Neuronal stem cell (in vitro differentiated cells): Measurements from ENCODE around the gene MAML1. TPM values are rescaled to one million over a fixed set of nuclear protein-coding genes. Genes with fewer than 3 reads are reported as not detected.
"Not testable (repeated sequence)": the region's sequence is repeated elsewhere in the genome, so short reads cannot be mapped to it uniquely, and the experiment has no call there.

Experiments
- DNase-seq: peaks from one replicate; pipeline ENCODE4 v3.0.0-alpha.2; 2013; ENCODE audit warnings: low spot score
- H2AFZ ChIP-seq: one replicate; pipeline ENCODE4 v1.6.1; 2013; ENCODE audit warnings: mild to moderate bottlenecking, low read length, inconsistent platforms
- H2AK5ac ChIP-seq: 2 replicates; pipeline ENCODE4 v1.6.1; 2013; ENCODE audit warnings: low read depth, mild to moderate bottlenecking, inconsistent platforms, low read length, moderate library complexity, mixed read lengths
- H2BK120ac ChIP-seq: 2 replicates; pipeline ENCODE4 v1.6.1; 2013; ENCODE audit warnings: low read depth, mild to moderate bottlenecking, inconsistent platforms, low read length, moderate library complexity, mixed read lengths
- H2BK12ac ChIP-seq: one replicate; pipeline ENCODE4 v1.6.1; 2013; ENCODE audit warnings: low read length, inconsistent platforms
- H2BK15ac ChIP-seq: 2 replicates; pipeline ENCODE4 v1.6.1; 2013; ENCODE audit warnings: mild to moderate bottlenecking, low read length, inconsistent platforms, mixed read lengths
- H2BK5ac ChIP-seq: one replicate; pipeline ENCODE4 v1.6.1; 2013; ENCODE audit warnings: inconsistent platforms, mild to moderate bottlenecking, low read length, moderate library complexity
- H3K14ac ChIP-seq: one replicate; pipeline ENCODE4 v1.6.1; 2013; ENCODE audit warnings: low read length, inconsistent platforms
- H3K18ac ChIP-seq: 2 replicates; pipeline ENCODE4 v1.6.1; 2013; ENCODE audit warnings: low read length, inconsistent platforms
- H3K23ac ChIP-seq: 2 replicates; pipeline ENCODE4 v1.6.1; 2013; ENCODE audit warnings: low read depth, mild to moderate bottlenecking, mixed read lengths, low read length, inconsistent platforms; ENCODE audit not compliant: poor library complexity
- H3K27ac ChIP-seq: replicated peaks from 3 replicates; pipeline ENCODE4 v1.5.1; 2013; ENCODE audit warnings: low read length, inconsistent platforms
- H3K27me3 ChIP-seq, 3 experiments: 2 replicates each; pipeline ENCODE4 v1.6.1; 2013; ENCODE audit warnings: low read length in 3 of 3, mild to moderate bottlenecking in 2 of 3, inconsistent platforms in 1 of 3, low read depth in 1 of 3, mixed read lengths in 1 of 3, moderate library complexity in 1 of 3; ENCODE audit not compliant: control insufficient read depth in 3 of 3, insufficient read depth in 3 of 3
- H3K36me3 ChIP-seq, 2 donors: replicated peaks in 1 of 2; 2 replicates each; pipeline ENCODE4 v1.6.1; 2013; ENCODE audit warnings: low read length in 2 of 2; ENCODE audit not compliant: control insufficient read depth in 2 of 2, insufficient read depth in 2 of 2
- H3K4ac ChIP-seq: 2 replicates; pipeline ENCODE4 v1.6.1; 2013; ENCODE audit warnings: inconsistent platforms, mild to moderate bottlenecking, low read length, moderate library complexity
- H3K4me1 ChIP-seq, 2 donors: 1 replicate in 1 of 2; 2 replicates in 1 of 2; pipeline ENCODE4 v1.6.1; 2013; ENCODE audit warnings: low read length in 2 of 2, low read depth in 1 of 2; ENCODE audit not compliant: control insufficient read depth in 2 of 2, insufficient read depth in 1 of 2
- H3K4me2 ChIP-seq: one replicate; pipeline ENCODE4 v1.6.1; 2013; ENCODE audit warnings: mild to moderate bottlenecking, low read length, inconsistent platforms; ENCODE audit not compliant: insufficient read depth, poor library complexity, severe bottlenecking
- H3K4me3 ChIP-seq, 2 donors: 2 replicates each; pipeline ENCODE4 v1.5.1; 2013; ENCODE audit warnings: low read length in 2 of 2, mild to moderate bottlenecking in 2 of 2, inconsistent platforms in 1 of 2, moderate library complexity in 1 of 2
- H3K79me1 ChIP-seq: one replicate; pipeline ENCODE4 v1.6.1; 2013; ENCODE audit warnings: low read depth, mild to moderate bottlenecking, inconsistent platforms, low read length, moderate library complexity
- H3K9ac ChIP-seq: one replicate; pipeline ENCODE4 v1.6.1; 2013; ENCODE audit warnings: mild to moderate bottlenecking, low read depth, low read length, inconsistent platforms; ENCODE audit not compliant: poor library complexity
- H3K9me3 ChIP-seq, 2 donors: replicated peaks in 1 of 2; 2 replicates each; pipeline versions ENCODE3 to v1.6.1; 2013; ENCODE audit warnings: low read length in 2 of 2, mild to moderate bottlenecking in 2 of 2, inconsistent platforms in 1 of 2, low read depth in 1 of 2, mixed read lengths in 1 of 2, moderate library complexity in 1 of 2; ENCODE audit not compliant: control insufficient read depth in 2 of 2, insufficient read depth in 1 of 2
- H4K8ac ChIP-seq: one replicate; pipeline ENCODE4 v1.6.1; 2013; ENCODE audit warnings: low read depth, mild to moderate bottlenecking, inconsistent platforms, low read length, moderate library complexity
- H4K91ac ChIP-seq: one replicate; pipeline ENCODE4 v1.6.1; 2013; ENCODE audit warnings: low read length, low read depth, mild to moderate bottlenecking, inconsistent platforms; ENCODE audit not compliant: poor library complexity
- WGBS, 2 donors: extraction: QIAGEN DNeasy Blood & Tissue Kit; methylation state at CpG; one replicate each; pipeline ENCODE4 v1.1.7; 2013; ENCODE audit warnings: missing lambda C conversion rate in 2 of 2, mixed read lengths in 1 of 2; ENCODE audit not compliant: insufficient read length in 2 of 2, insufficient replicate concordance in 1 of 2; ENCODE audit errors: extremely low coverage in 2 of 2; 5-methylcytosine and 5-hydroxymethylcytosine counted together
- polyA plus RNA-seq, 2 experiments: library from polyadenylated mRNA; stranded (reverse); fragments of 200-250 nt; gene quantifications; one replicate each; pipeline ENCODE4 v1.2.3, GENCODE V29; 2013

Gene MAML1
- 34.7 TPM for polyA plus RNA-seq (2013, experiment 1 of 2)
- polyA plus RNA-seq (2013, experiment 2 of 2), result 39.1 TPM

GRCh38 chr5:179732412-179732917 lies at the start of gene MAML1:
TSS of gene MAML1 (plus strand) at chr5:179732822. CDS start at chr5:179733113, 291 bp downstream.
- Histone ChIP-seq H3K9me3 (no peaks in the 10 kb centered on the region), H3K9ac (peak within 1 kb of the TSS; percentile 98), H3K4ac (peak within 1 kb of the TSS; percentile 76), H2AK5ac (peak within 1 kb of the TSS; percentile 84), H3K27me3 (no peaks in the 10 kb centered on the region), H3K36me3 (peaks cover 15 to 78% of the 10 kb centered on the region in 2 donors), H3K14ac (peak within 1 kb of the TSS; percentile 82), H3K23ac (peak within 1 kb of the TSS; percentile 98), H3K27ac (peak within 1 kb of the TSS; percentile 70), H3K4me3 (peak within 1 kb of the TSS; percentile 68 to 94), H4K8ac (no peak within 1 kb of the TSS), H3K4me1 (peaks cover 2% of the 10 kb centered on the region in 2 donors), H2BK5ac (peak within 1 kb of the TSS; percentile 94), H3K18ac (peak within 1 kb of the TSS; percentile 99), H3K79me1 (peaks cover 6% of the 10 kb centered on the region), H2AFZ (peak within 1 kb of the TSS; percentile 91), H2BK12ac (peak within 1 kb of the TSS; percentile 73), H3K4me2 (peak within 1 kb of the TSS; percentile 73), H4K91ac (no peak within 1 kb of the TSS), H2BK15ac (peak within 1 kb of the TSS; percentile 81), H2BK120ac (no peak within 1 kb of the TSS)
- WGBS, 2 donors, result no CpG with 5 or more reads among the region's 41 CpGs
- peak; percentile 100 for DNase-seq

GRCh38 chr5:179689212-179689611 lies 43.4 kb upstream of the MAML1 start:
- DNase-seq, H2BK5ac ChIP-seq, H2BK15ac ChIP-seq, H2BK120ac ChIP-seq, H3K14ac ChIP-seq, H3K79me1 ChIP-seq, H3K4me2 ChIP-seq, H3K36me3 ChIP-seq, H3K27me3 ChIP-seq, H3K9me3 ChIP-seq, H2AFZ ChIP-seq, H3K9ac ChIP-seq, H4K91ac ChIP-seq, H3K27ac ChIP-seq, H3K18ac ChIP-seq, H2BK12ac ChIP-seq, H3K4me3 ChIP-seq, H3K4ac ChIP-seq, H3K23ac ChIP-seq, H2AK5ac ChIP-seq, H4K8ac ChIP-seq, H3K4me1 ChIP-seq: not testable (repeated sequence)
- no CpG with 5 or more reads among the region's 9 CpGs for WGBS, 2 donors

GRCh38 chr5:179694561-179694960 lies 38.1 kb upstream of the MAML1 start:
- Histone ChIP-seq H3K14ac (no peak overlapping the region), H2AK5ac (no peak overlapping the region), H3K27ac (no peak overlapping the region), H3K36me3 (no peaks in the 10 kb centered on the region), H3K18ac (no peak overlapping the region), H2BK12ac (no peak overlapping the region), H3K79me1 (peaks cover 5% of the 10 kb centered on the region), H2BK5ac (no peak overlapping the region), H2AFZ (no peak overlapping the region), H2BK15ac (no peak overlapping the region), H3K9ac (no peak overlapping the region), H4K91ac (no peak overlapping the region), H3K4me2 (no peak overlapping the region), H4K8ac (no peak overlapping the region), H3K4ac (no peak overlapping the region), H3K9me3 (no peaks in the 10 kb centered on the region), H3K23ac (no peak overlapping the region), H3K4me1 (peaks cover 1 to 2% of the 10 kb centered on the region in 2 donors), H2BK120ac (no peak overlapping the region), H3K4me3 (no peak overlapping the region), H3K27me3 (no peaks in the 10 kb centered on the region)
- 100% methylated on average over 1 of the region's 6 CpGs; no CpG with 5 or more reads in 1 of the 2 donors for WGBS, 2 donors
- no peak for DNase-seq

- Histone ChIP-seq H3K27me3 (no peaks in the 10 kb centered on the region), H2BK15ac (no peak overlapping the region), H3K4me1 (peaks cover 3 to 6% of the 10 kb centered on the region in 2 donors), H3K14ac (no peak overlapping the region), H2BK12ac (no peak overlapping the region), H2AK5ac (no peak overlapping the region), H2BK120ac (no peak overlapping the region), H2BK5ac (no peak overlapping the region), H3K36me3 (peaks cover 3 to 13% of the 10 kb centered on the region in 2 donors), H2AFZ (no peak overlapping the region), H3K27ac (no peak overlapping the region), H4K91ac (no peak overlapping the region), H3K4me2 (no peak overlapping the region), H3K79me1 (peaks cover 5% of the 10 kb centered on the region), H3K4me3 (no peak overlapping the region), H3K4ac (no peak overlapping the region), H3K9ac (no peak overlapping the region), H3K18ac (no peak overlapping the region), H3K23ac (no peak overlapping the region), H4K8ac (no peak overlapping the region), H3K9me3 (no peaks in the 10 kb centered on the region)
- WGBS, 2 donors, result no CpG with 5 or more reads among the region's 3 CpGs
- no peak for DNase-seq
These were observed 36.0 kb upstream of the MAML1 start for GRCh38 chr5:179696603-179697002.
